HL-60 (cell line): Measurements from ENCODE around the gene ESYT2.

Experiments
- GABPA ChIP-seq: IDR thresholded peaks from 2 replicates; pipeline ENCODE4 v1.6.1; 2012; ENCODE audit warnings: low read depth
- POLR2AphosphoS5 ChIP-seq: IDR thresholded peaks from 2 replicates; pipeline ENCODE4 v1.6.1; 2012; ENCODE audit warnings: low read depth
- SPI1 ChIP-seq: IDR thresholded peaks from 2 replicates; pipeline ENCODE4 v1.6.1; 2012; ENCODE audit warnings: low read depth, mild to moderate bottlenecking, borderline replicate concordance
- TF ChIP-seq, protein P1 (sequence below): IDR thresholded peaks from one replicate; pipeline ENCODE4 v1.5.1; 2011; ENCODE audit warnings: low read length, control low read depth, inconsistent platforms; ENCODE audit not compliant: insufficient read depth
- TF ChIP-seq, protein P2 (sequence below): IDR thresholded peaks from 2 replicates; pipeline ENCODE4 v1.6.1; 2012; ENCODE audit warnings: low read depth; ENCODE audit not compliant: insufficient replicate concordance

DNA sequence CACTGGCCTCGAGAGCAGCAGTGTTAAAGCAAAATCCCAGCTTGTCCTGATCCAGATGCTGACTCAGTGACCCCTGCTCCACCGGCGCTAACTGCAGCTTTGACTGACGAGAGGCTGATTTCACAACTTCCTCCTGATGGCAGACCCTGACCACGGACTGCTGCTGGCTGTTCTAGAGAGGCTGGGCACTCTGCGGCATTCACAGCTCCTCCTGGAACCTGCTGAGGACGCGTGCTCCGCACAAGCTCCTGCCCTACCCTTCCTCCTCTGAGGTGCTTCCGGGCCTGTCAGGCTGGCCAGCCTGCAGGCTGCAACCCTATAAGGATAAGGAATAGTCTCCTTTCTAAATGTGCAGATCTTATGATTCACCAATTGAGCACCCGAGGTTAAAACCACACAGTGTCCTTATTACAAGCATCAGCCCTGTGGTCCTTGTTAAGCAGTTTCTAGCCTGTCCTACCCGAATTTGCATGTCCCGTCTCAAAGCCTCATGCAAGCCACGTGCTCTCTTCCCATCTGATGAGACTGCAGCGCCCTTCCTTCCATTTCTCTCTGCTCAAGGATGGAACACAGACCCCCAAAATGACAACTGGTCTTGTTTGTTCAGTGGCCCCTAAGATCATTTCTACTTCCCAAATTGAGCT, 89.2 kb downstream of the ESYT2 start:
- TF ChIP-seq, protein P1, sequence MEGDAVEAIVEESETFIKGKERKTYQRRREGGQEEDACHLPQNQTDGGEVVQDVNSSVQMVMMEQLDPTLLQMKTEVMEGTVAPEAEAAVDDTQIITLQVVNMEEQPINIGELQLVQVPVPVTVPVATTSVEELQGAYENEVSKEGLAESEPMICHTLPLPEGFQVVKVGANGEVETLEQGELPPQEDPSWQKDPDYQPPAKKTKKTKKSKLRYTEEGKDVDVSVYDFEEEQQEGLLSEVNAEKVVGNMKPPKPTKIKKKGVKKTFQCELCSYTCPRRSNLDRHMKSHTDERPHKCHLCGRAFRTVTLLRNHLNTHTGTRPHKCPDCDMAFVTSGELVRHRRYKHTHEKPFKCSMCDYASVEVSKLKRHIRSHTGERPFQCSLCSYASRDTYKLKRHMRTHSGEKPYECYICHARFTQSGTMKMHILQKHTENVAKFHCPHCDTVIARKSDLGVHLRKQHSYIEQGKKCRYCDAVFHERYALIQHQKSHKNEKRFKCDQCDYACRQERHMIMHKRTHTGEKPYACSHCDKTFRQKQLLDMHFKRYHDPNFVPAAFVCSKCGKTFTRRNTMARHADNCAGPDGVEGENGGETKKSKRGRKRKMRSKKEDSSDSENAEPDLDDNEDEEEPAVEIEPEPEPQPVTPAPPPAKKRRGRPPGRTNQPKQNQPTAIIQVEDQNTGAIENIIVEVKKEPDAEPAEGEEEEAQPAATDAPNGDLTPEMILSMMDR = no peak
- TF ChIP-seq POLR2AphosphoS5 (peak; percentile 84), SPI1 (no peak), GABPA (no peak)
- TF ChIP-seq, protein P2, sequence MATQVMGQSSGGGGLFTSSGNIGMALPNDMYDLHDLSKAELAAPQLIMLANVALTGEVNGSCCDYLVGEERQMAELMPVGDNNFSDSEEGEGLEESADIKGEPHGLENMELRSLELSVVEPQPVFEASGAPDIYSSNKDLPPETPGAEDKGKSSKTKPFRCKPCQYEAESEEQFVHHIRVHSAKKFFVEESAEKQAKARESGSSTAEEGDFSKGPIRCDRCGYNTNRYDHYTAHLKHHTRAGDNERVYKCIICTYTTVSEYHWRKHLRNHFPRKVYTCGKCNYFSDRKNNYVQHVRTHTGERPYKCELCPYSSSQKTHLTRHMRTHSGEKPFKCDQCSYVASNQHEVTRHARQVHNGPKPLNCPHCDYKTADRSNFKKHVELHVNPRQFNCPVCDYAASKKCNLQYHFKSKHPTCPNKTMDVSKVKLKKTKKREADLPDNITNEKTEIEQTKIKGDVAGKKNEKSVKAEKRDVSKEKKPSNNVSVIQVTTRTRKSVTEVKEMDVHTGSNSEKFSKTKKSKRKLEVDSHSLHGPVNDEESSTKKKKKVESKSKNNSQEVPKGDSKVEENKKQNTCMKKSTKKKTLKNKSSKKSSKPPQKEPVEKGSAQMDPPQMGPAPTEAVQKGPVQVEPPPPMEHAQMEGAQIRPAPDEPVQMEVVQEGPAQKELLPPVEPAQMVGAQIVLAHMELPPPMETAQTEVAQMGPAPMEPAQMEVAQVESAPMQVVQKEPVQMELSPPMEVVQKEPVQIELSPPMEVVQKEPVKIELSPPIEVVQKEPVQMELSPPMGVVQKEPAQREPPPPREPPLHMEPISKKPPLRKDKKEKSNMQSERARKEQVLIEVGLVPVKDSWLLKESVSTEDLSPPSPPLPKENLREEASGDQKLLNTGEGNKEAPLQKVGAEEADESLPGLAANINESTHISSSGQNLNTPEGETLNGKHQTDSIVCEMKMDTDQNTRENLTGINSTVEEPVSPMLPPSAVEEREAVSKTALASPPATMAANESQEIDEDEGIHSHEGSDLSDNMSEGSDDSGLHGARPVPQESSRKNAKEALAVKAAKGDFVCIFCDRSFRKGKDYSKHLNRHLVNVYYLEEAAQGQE = no peak
